Loucy (cell line): ENCODE results near the gene ELN.

Experiments
- EZH2phosphoT487 ChIP-seq: fragments of 200-600 bp; IDR thresholded peaks from 2 replicates; pipeline ENCODE4 v1.6.1; 2018; ENCODE audit warnings: antibody characterized with exemption, mild to moderate bottlenecking, moderate library complexity, borderline replicate concordance
- TF ChIP-seq, protein P1 (sequence below): fragments of 200-600 bp; sonication (generic); conservative IDR thresholded peaks from 2 replicates; pipeline ENCODE4 v1.5.1; 2014; ENCODE audit warnings: mild to moderate bottlenecking, antibody characterized with exemption, low read length

GRCh38 chr7:74082770-74083116 is 54.8 kb downstream of the ELN start:
- TF ChIP-seq, protein P1, sequence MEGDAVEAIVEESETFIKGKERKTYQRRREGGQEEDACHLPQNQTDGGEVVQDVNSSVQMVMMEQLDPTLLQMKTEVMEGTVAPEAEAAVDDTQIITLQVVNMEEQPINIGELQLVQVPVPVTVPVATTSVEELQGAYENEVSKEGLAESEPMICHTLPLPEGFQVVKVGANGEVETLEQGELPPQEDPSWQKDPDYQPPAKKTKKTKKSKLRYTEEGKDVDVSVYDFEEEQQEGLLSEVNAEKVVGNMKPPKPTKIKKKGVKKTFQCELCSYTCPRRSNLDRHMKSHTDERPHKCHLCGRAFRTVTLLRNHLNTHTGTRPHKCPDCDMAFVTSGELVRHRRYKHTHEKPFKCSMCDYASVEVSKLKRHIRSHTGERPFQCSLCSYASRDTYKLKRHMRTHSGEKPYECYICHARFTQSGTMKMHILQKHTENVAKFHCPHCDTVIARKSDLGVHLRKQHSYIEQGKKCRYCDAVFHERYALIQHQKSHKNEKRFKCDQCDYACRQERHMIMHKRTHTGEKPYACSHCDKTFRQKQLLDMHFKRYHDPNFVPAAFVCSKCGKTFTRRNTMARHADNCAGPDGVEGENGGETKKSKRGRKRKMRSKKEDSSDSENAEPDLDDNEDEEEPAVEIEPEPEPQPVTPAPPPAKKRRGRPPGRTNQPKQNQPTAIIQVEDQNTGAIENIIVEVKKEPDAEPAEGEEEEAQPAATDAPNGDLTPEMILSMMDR: no peak
- TF ChIP-seq EZH2phosphoT487: no peak
